SK-N-SH (cell line): ENCODE measurements around the gene VDAC1. TPM values are rescaled to one million over a fixed set of nuclear protein-coding genes. Genes with fewer than 3 reads are reported as not detected.
"Not testable (repeated sequence)": the region's sequence is repeated elsewhere in the genome, so short reads cannot be mapped to it uniquely, and the experiment has no call there.

ENCODE experiments used
- CTCF ChIA-PET: fragments of 300-600, 350-600 bp; formaldehyde crosslinking; extraction: SDS; loops from one replicate; lab custom pipeline; 2021; lab: Yijun Ruan, JAX
- POLR2A ChIA-PET: fragments of 350-600 bp; sonication (Branson Sonifier 250); formaldehyde crosslinking; extraction: SDS; loops from one replicate; lab custom pipeline; 2020; ENCODE audit warnings: antibody characterized with exemption, inconsistent platforms; lab: Yijun Ruan, JAX
- DNase-seq: peaks from one replicate; pipeline ENCODE4 v3.0.0; 2012
- H2AFZ ChIP-seq: fragments of 200-600 bp; sonication (generic); 2 replicates; pipeline ENCODE4 v1.8.1; 2016; ENCODE audit warnings: antibody characterized with exemption, mild to moderate bottlenecking, low read depth
- H3F3A ChIP-seq: fragments of 200-600 bp; sonication (generic); replicated peaks from 2 replicates; pipeline ENCODE3; 2016; ENCODE audit warnings: antibody characterized with exemption, mild to moderate bottlenecking; ENCODE audit not compliant: insufficient read depth
- H3K27ac ChIP-seq, 2 experiments: fragments of 200-500 bp in 1 of 2; fragments of 200-600 bp in 1 of 2; sonication (Bioruptor generic) in 1 of 2; sonication (generic), shearing (Covaris generic) in 1 of 2; 2 replicates each; pipeline versions ENCODE4 v1.5.1 to v1.6.1; 2014 to 2016; ENCODE audit warnings: low read depth in 2 of 2, inconsistent platforms in 1 of 2, low read length in 1 of 2, mild to moderate bottlenecking in 1 of 2, mixed read lengths in 1 of 2
- H3K27me3 ChIP-seq: fragments of 200-600 bp; sonication (generic), shearing (Covaris generic); 2 replicates; pipeline ENCODE4 v1.6.1; 2016; ENCODE audit warnings: mixed run types; ENCODE audit not compliant: insufficient read depth
- H3K36me3 ChIP-seq, 2 experiments: fragments of 200-500 bp in 1 of 2; fragments of 200-600 bp in 1 of 2; sonication (Bioruptor generic) in 1 of 2; sonication (generic) in 1 of 2; replicated peaks in 1 of 2; 2 replicates each; pipeline versions ENCODE3 to v1.5.1; 2014 to 2016; ENCODE audit warnings: low read length in 1 of 2, mild to moderate bottlenecking in 1 of 2; ENCODE audit not compliant: insufficient read depth in 2 of 2, control insufficient read depth in 1 of 2
- H3K4me1 ChIP-seq, 2 experiments: fragments of 200-500 bp in 1 of 2; fragments of 200-600 bp in 1 of 2; sonication (Bioruptor generic) in 1 of 2; sonication (generic), shearing (Covaris generic) in 1 of 2; 2 replicates each; pipeline versions ENCODE4 v1.5.1 to v1.6.1; 2014 to 2016; ENCODE audit warnings: low read depth in 1 of 2, low read length in 1 of 2, mixed run types in 1 of 2; ENCODE audit not compliant: insufficient read depth in 2 of 2, control insufficient read depth in 1 of 2
- H3K4me2 ChIP-seq: fragments of 200-600 bp; sonication (generic), shearing (Covaris generic); 2 replicates; pipeline ENCODE4 v1.6.1; 2017; ENCODE audit warnings: mixed run types
- H3K4me3 ChIP-seq, 2 experiments: fragments of 200-500 bp in 1 of 2; fragments of 200-600 bp in 1 of 2; sonication (Bioruptor generic) in 1 of 2; sonication (generic), shearing (Covaris generic) in 1 of 2; 2 replicates each; pipeline versions ENCODE4 v1.5.1 to v1.8.1; 2014 to 2016; ENCODE audit warnings: low read depth in 2 of 2, inconsistent platforms in 1 of 2, low read length in 1 of 2, mild to moderate bottlenecking in 1 of 2, mixed read lengths in 1 of 2, moderate library complexity in 1 of 2
- H3K79me2 ChIP-seq: fragments of 200-600 bp; sonication (generic); 2 replicates; pipeline ENCODE4 v1.8.1; 2017; ENCODE audit warnings: mild to moderate bottlenecking; ENCODE audit not compliant: insufficient read depth
- H3K9ac ChIP-seq: fragments of 200-600 bp; sonication (generic); 2 replicates; pipeline ENCODE4 v1.6.1; 2017; ENCODE audit warnings: mixed run types
- H3K9me2 ChIP-seq: fragments of 200-600 bp; sonication (generic); 2 replicates; pipeline ENCODE4 v1.6.1; 2017; ENCODE audit warnings: mixed run types
- H3K9me3 ChIP-seq: fragments of 200-600 bp; sonication (generic); 2 replicates; pipeline ENCODE4 v1.6.1; 2017; ENCODE audit warnings: mixed run types, mild to moderate bottlenecking, moderate library complexity
- H4K20me1 ChIP-seq: fragments of 200-600 bp; sonication (generic); 2 replicates; pipeline ENCODE4 v1.6.1; 2017; ENCODE audit warnings: mild to moderate bottlenecking, mixed run types; ENCODE audit not compliant: insufficient read depth
- CHD2 ChIP-seq: fragments of 150-350 bp; IDR thresholded peaks from 2 replicates; pipeline ENCODE4 v1.6.1; 2018; ENCODE audit warnings: low read length; ENCODE audit not compliant: partially characterized antibody
- CTCF ChIP-seq: fragments of 200-600 bp; sonication (generic); IDR thresholded peaks from 2 replicates; pipeline ENCODE4 v1.6.1; 2017; ENCODE audit warnings: antibody characterized with exemption, mild to moderate bottlenecking, moderate library complexity
- JUND ChIP-seq: IDR thresholded peaks from 2 replicates; pipeline ENCODE4 v1.4.0; 2012
- MAX ChIP-seq: IDR thresholded peaks from 2 replicates; pipeline ENCODE4 v1.4.0; 2012; ENCODE audit warnings: low read depth
- MXI1 ChIP-seq: IDR thresholded peaks from 2 replicates; pipeline ENCODE4 v1.6.1; 2012; ENCODE audit warnings: mild to moderate bottlenecking, low read depth, low read length, improper control_type of control experiment
- POLR2AphosphoS5 ChIP-seq: IDR thresholded peaks from 2 replicates; pipeline ENCODE4 v1.6.1; 2012; ENCODE audit warnings: low read depth, low read length
- TCF12 ChIP-seq: IDR thresholded peaks from 2 replicates; pipeline ENCODE4 v1.4.0; 2012
- USF1 ChIP-seq: IDR thresholded peaks from 2 replicates; pipeline ENCODE4 v1.4.0; 2012; ENCODE audit warnings: low read depth, borderline replicate concordance
- YY1 ChIP-seq: IDR thresholded peaks from 2 replicates; pipeline ENCODE4 v1.4.0; 2012; ENCODE audit warnings: low read depth, mild to moderate bottlenecking
- WGBS: methylation state at CpG from one replicate; pipeline ENCODE4 v1.1.6; 2017; ENCODE audit warnings: low lambda C conversion rate; 5-methylcytosine and 5-hydroxymethylcytosine counted together
- polyA plus RNA-seq, 3 experiments: library from polyadenylated mRNA; depleted of rRNA; stranded (reverse); fragments of >200 nt; gene quantifications; 2 replicates each; pipeline ENCODE4 v1.2.3, GENCODE V29; 2012

Gene VDAC1
- polyA plus RNA-seq, 1 of the 3 experiments (the other 2 are of a cell fraction): 166 TPM

- H3K9me3 ChIP-seq, H3K4me3 ChIP-seq, H3K79me2 ChIP-seq, POLR2A ChIA-PET, H3F3A ChIP-seq, H3K36me3 ChIP-seq, H4K20me1 ChIP-seq, H2AFZ ChIP-seq, H3K9me2 ChIP-seq, H3K27ac ChIP-seq, H3K4me1 ChIP-seq, H3K27me3 ChIP-seq, DNase-seq, H3K9ac ChIP-seq, H3K4me2 ChIP-seq: not testable (repeated sequence)
- WGBS: 32% methylated on average over 10 of the region's 10 CpGs
- CTCF ChIA-PET: interaction anchor here (1.1 to 2.3 kb wide), 4 partner anchors 67 to 513 kb away, joined by 3 to 9 read pairs (median 7); no protein-coding TSS in a partner anchor
Measured at GRCh38 chr5:133935991-133936650, 68.7 kb downstream of the VDAC1 start.

GRCh38 chr5:133935667-133935940 lies 69.2 kb downstream of the VDAC1 start:
- 27% methylated on average over 5 of the region's 5 CpGs for WGBS
- Histone ChIP-seq H3K27me3 (no peaks in the 10 kb centered on the region), H3K9ac (no peak overlapping the region), H3K36me3 (no peaks in the 10 kb centered on the region), H3F3A (peaks cover 6% of the 10 kb centered on the region), H3K9me3 (no peaks in the 10 kb centered on the region), H3K79me2 (no peaks in the 10 kb centered on the region), H3K4me1 (peaks cover 0 to 7% of the 10 kb centered on the region in 2 experiments; a peak in 1 of 4 replicates), H3K4me3 (no peak overlapping the region), H3K9me2 (no peaks in the 10 kb centered on the region), H4K20me1 (no peaks in the 10 kb centered on the region), H2AFZ (no peak overlapping the region), H3K27ac (no peak overlapping the region), H3K4me2 (no peak overlapping the region)
- TF ChIP-seq USF1 (no peak), CTCF (no peak), CHD2 (no peak), TCF12 (no peak), MXI1 (no peak)
- ChIA-PET POLR2A (no interaction called here), CTCF (interaction anchor here (1.6 to 2.3 kb wide), 2 partner anchors 66 to 512 kb away, joined by 8 to 9 read pairs; no protein-coding TSS in a partner anchor)
- no peak for DNase-seq

- Histone ChIP-seq H2AFZ (no peak overlapping the region), H3K9me2 (no peaks in the 10 kb centered on the region), H3K4me3 (no peak overlapping the region), H4K20me1 (no peaks in the 10 kb centered on the region), H3K79me2 (no peaks in the 10 kb centered on the region), H3K4me1 (peaks cover 0 to 7% of the 10 kb centered on the region in 2 experiments; a peak in 1 of 4 replicates), H3K27ac (no peak overlapping the region), H3K36me3 (no peaks in the 10 kb centered on the region)
- ChIA-PET POLR2A (no interaction called here), CTCF (interaction anchor here (0.8 to 2.3 kb wide), 3 partner anchors 10 to 511 kb away, joined by 3 to 9 read pairs (median 8); no protein-coding TSS in a partner anchor)
- TF ChIP-seq YY1 (no peak), MAX (no peak), JUND (no peak), POLR2AphosphoS5 (no peak)
- TF ChIP-seq, all 33 proteins: peak for 0
- WGBS: 31% methylated on average over 4 of the region's 5 CpGs
- Histone ChIP-seq H3K27me3 (no peaks in the 10 kb centered on the region), H3K9ac (no peak overlapping the region), H3F3A (peaks cover 6% of the 10 kb centered on the region), H3K9me3 (no peaks in the 10 kb centered on the region), H3K4me2 (no peak overlapping the region)
- DNase-seq: no peak
Measured at GRCh38 chr5:133934822-133935666, 69.7 kb downstream of the VDAC1 start.
